ENCODE measurements around the gene PEPD.

The PEPD gene

GRCh38 chr19:33396701-33397535, 124.7 kb downstream of the PEPD start:
- peaks cover 18 to 20% of the 10 kb centered on the region in 2 experiments for H3K4me1 ChIP-seq (ENCODE audit: control insufficient read depth in 1 of 2, insufficient read depth in 1 of 2, low read depth in 1 of 2, low read length in 1 of 2)
- no peaks in the 10 kb centered on the region for H3K27me3 ChIP-seq
- TF ChIP-seq CTCF (IDR thresholded peaks at IDR 0.05) = no peak
- H3K9me3 ChIP-seq = no peaks in the 10 kb centered on the region
- H3K27ac ChIP-seq = no peak overlapping the region
- no peak overlapping the region for H3K4me3 ChIP-seq (ENCODE audit: low read depth in 1 of 2, low read length in 1 of 2)
- H3K36me3 ChIP-seq = no peaks in the 10 kb centered on the region

GRCh38 chr19:33395561-33396550, 125.7 kb downstream of the PEPD start:
- no peaks in the 10 kb centered on the region for H3K36me3 ChIP-seq
- no peak for TF ChIP-seq CTCF (IDR thresholded peaks at IDR 0.05)
- no peaks in the 10 kb centered on the region for H3K9me3 ChIP-seq
- H3K4me3 ChIP-seq (ENCODE audit: low read depth in 1 of 2, low read length in 1 of 2) = no peak overlapping the region
- H3K27me3 ChIP-seq = no peaks in the 10 kb centered on the region
- H3K27ac ChIP-seq = no peak overlapping the region
- H3K4me1 ChIP-seq (ENCODE audit: control insufficient read depth in 1 of 2, insufficient read depth in 1 of 2, low read depth in 1 of 2, low read length in 1 of 2) = peaks cover 18 to 22% of the 10 kb centered on the region in 2 experiments

- Histone ChIP-seq H3K27ac (no peak overlapping the region), H3K4me1 (ENCODE audit: control insufficient read depth in 1 of 2, insufficient read depth in 1 of 2, low read depth in 1 of 2, low read length in 1 of 2) (peaks cover 26 to 31% of the 10 kb centered on the region in 2 experiments), H3K9me3 (no peaks in the 10 kb centered on the region), H3K4me3 (ENCODE audit: low read depth in 1 of 2, low read length in 1 of 2) (no peak overlapping the region), H3K27me3 (no peaks in the 10 kb centered on the region), H3K36me3 (no peaks in the 10 kb centered on the region)
- TF ChIP-seq CTCF (IDR thresholded peaks at IDR 0.05) = no peak
These were observed 126.6 kb downstream of the PEPD start for GRCh38 chr19:33394723-33395560.

- Histone ChIP-seq H3K4me1 (ENCODE audit: control insufficient read depth in 1 of 2, insufficient read depth in 1 of 2, low read depth in 1 of 2, low read length in 1 of 2) (peaks cover 28 to 35% of the 10 kb centered on the region in 2 experiments), H3K36me3 (no peaks in the 10 kb centered on the region), H3K27ac (no peak overlapping the region), H3K27me3 (no peaks in the 10 kb centered on the region), H3K9me3 (no peaks in the 10 kb centered on the region), H3K4me3 (ENCODE audit: low read depth in 1 of 2, low read length in 1 of 2) (no peak overlapping the region)
- TF ChIP-seq CTCF (IDR thresholded peaks at IDR 0.05) = no peak
These were observed 127.4 kb downstream of the PEPD start for GRCh38 chr19:33394006-33394722.
